ENCODE results near the gene BABAM1.
"Not testable (repeated sequence)": the region's sequence is repeated elsewhere in the genome, so short reads cannot be mapped to it uniquely, and the experiment has no call there.

Gene BABAM1

DNA sequence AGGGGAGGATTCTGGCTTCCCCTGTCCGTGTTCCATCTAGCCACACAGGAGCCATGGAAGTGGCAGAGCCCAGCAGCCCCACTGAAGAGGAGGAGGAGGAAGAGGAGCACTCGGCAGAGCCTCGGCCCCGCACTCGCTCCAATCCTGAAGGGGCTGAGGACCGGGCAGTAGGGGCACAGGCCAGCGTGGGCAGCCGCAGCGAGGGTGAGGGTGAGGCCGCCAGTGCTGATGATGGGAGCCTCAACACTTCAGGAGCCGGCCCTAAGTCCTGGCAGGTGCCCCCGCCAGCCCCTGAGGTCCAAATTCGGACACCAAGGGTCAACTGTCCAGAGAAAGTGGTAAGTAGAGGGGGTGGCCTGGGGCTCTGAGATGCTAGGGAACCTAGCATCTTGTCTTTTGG lies 1.5 kb downstream of the BABAM1 start:
- TF ChIP-seq, protein P1, sequence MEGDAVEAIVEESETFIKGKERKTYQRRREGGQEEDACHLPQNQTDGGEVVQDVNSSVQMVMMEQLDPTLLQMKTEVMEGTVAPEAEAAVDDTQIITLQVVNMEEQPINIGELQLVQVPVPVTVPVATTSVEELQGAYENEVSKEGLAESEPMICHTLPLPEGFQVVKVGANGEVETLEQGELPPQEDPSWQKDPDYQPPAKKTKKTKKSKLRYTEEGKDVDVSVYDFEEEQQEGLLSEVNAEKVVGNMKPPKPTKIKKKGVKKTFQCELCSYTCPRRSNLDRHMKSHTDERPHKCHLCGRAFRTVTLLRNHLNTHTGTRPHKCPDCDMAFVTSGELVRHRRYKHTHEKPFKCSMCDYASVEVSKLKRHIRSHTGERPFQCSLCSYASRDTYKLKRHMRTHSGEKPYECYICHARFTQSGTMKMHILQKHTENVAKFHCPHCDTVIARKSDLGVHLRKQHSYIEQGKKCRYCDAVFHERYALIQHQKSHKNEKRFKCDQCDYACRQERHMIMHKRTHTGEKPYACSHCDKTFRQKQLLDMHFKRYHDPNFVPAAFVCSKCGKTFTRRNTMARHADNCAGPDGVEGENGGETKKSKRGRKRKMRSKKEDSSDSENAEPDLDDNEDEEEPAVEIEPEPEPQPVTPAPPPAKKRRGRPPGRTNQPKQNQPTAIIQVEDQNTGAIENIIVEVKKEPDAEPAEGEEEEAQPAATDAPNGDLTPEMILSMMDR (IDR thresholded peaks at IDR 0.05; ENCODE audit: low read depth, low read length), result no peak
- no peak for DNase-seq (ENCODE audit: low read depth in 2 of 2)

GRCh38 chr19:17274892-17275291 lies 7.6 kb downstream of the BABAM1 start:
- DNase-seq (ENCODE audit: low read depth in 2 of 2), result not testable (repeated sequence)

More for the DNA sequence above, 1.5 kb downstream of the BABAM1 start:
- H3K4me3 ChIP-seq (replicated peaks in 1 of 2; ENCODE audit: low read depth in 2 of 2, low read length in 2 of 2), result no peak overlapping the region

DNA sequence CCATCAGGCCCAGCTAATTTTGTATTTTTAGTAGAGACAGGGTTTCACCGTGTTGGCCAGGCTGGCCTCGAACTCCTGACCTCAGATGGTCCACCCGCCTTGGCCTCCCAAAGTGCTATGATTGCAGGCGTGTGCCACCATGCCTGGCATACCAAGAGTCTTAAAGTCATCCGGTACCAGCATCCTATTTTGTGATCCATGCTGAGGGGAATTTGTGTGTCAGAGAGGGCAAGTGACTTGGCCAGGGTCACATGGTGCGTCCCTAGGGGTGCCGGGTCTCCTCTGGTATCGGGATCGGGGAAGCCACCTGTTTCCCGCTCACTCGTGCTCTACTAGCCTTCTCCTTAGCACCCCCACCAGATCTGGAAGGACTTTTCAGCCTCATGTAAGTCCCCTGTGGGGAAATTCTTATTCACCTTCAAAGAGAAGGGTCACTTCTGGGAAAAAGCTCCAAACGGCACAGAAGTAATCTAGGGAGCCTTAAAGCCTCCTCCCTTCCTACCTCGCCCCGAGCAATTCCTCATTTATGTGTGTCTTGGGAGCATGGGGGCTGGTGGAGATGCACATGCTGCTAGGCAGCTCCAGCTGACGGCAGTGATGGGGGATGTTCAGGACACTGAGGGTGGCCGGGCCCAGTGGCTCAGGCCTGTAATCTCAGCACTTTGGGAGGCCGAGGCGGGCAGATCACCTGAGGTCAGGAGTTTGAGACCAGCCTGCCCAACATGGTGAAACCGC lies 8.4 kb downstream of the BABAM1 start:
- H3K4me3 ChIP-seq (replicated peaks in 1 of 2; ENCODE audit: low read depth in 2 of 2, low read length in 2 of 2), result no peak overlapping the region
- no peak for DNase-seq (ENCODE audit: low read depth in 2 of 2)
- TF ChIP-seq, protein P1 (IDR thresholded peaks at IDR 0.05; ENCODE audit: low read depth, low read length), result no peak

More at GRCh38 chr19:17274892-17275291, 7.6 kb downstream of the BABAM1 start:
- not testable (repeated sequence) for H3K4me3 ChIP-seq (replicated peaks in 1 of 2; ENCODE audit: low read depth in 2 of 2, low read length in 2 of 2)

GRCh38 chr19:17279436-17279835 lies 12.2 kb downstream of the BABAM1 start:
- DNase-seq (ENCODE audit: low read depth in 2 of 2), result no peak
- TF ChIP-seq, protein P1 (IDR thresholded peaks at IDR 0.05; ENCODE audit: low read depth, low read length), result no peak
- H3K4me3 ChIP-seq (replicated peaks in 1 of 2; ENCODE audit: low read depth in 2 of 2, low read length in 2 of 2), result no peak overlapping the region

DNA sequence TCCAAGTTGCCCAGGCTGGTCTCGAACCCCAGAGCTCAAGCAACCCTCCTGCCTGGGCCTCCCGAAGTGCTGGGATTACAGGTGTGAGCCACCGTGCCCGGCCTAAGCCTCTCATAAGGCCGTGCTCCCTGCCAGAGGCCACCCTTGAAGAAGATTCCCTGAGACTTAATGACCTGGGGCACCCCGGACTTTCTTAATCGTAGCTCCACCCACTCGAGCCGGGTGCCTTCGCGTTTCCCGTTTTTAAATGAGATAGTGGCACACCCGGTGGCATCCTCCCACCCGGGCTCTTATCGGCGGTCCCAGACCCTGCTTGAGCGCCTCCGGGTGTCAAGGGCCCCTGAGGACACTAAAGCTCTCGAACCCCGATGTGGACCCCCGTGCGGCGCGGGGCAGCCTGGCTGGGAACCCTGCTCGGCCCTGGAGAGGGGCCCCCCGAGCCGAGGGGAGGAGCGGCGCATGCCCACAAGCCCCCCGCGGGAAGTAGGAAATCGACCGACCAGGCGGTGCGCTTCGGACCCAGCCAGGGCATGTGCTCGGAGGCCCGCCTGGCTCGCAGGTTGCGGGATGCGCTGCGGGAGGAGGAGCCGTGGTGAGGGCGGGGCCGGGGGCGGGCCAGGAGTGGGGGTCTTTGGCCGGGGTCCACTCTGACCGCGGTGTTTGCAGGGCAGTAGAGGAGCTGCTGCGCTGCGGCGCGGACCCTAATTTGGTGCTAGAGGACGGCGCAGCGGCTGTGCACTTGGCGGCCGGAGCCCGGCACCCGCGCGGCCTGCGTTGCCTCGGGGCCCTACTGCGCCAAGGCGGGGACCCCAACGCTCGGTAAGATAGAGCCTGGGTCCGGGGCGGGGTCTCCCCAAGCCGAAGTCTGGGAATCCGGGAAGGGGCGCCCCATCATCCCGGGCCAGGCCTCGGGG lies 14.4 kb downstream of the BABAM1 start, which contains the start of gene ANKLE1:
Gene ANKLE1, plus strand, starts transcription at position 511 of the 914 bp plus-strand sequence. Its CDS starts 20 bp downstream, at position 531.
- peak within 1 kb of the TSS; percentile 27 to 33 for H3K4me3 ChIP-seq (replicated peaks in 1 of 2; ENCODE audit: low read depth in 2 of 2, low read length in 2 of 2)
- TF ChIP-seq, protein P1 (IDR thresholded peaks at IDR 0.05; ENCODE audit: low read depth, low read length), result no peak
- DNase-seq (ENCODE audit: low read depth in 2 of 2), result no peak

DNA sequence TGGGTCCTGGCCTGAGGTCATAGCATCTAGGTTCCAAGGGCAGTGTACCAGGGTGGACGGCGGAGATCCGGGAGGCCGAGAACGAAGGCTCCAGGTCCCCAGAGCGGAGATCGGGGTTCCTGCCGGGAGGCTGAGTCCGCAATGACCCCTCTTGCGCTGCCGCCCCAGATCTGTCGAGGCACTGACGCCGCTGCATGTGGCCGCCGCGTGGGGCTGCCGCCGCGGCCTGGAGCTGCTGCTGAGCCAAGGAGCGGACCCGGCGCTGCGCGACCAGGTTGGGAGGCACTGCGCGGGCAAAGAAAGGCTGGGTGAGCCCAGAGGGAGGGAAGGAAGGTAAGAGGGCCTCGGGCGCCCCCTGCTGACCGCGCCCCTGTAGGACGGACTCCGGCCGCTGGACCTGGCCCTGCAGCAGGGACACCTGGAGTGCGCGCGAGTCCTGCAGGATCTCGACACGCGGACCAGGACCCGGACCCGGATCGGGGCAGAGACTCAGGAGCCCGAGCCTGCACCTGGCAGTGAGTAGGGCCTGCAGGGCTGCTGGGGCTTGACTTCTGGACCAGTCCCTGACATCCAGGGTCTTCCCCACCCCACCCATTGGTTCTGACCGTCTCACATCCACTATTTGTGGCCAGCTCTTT lies 15.4 kb downstream of the BABAM1 start:
- H3K4me3 ChIP-seq (replicated peaks in 1 of 2; ENCODE audit: low read depth in 2 of 2, low read length in 2 of 2), result peak overlapping the region; percentile 21 to 33
- DNase-seq (ENCODE audit: low read depth in 2 of 2), result peak; percentile 78 to 80
- TF ChIP-seq, protein P1 (IDR thresholded peaks at IDR 0.05; ENCODE audit: low read depth, low read length), result peak; percentile 91

All from cardiac fibroblast (primary cell).